Measurements from ENCODE around the gene CCL8.

CCL8 gene

GRCh38 chr17:34319039-34319483, at the start of gene CCL8:
Gene CCL8, plus strand, starts transcription at chr17:34319435. Its CDS starts 67 bp downstream, at chr17:34319502.
- in situ Hi-C loops (cut with HindIII; ENCODE audit: low pct_ligation_motif_present, low sequenced_read_pairs): no loop called here
- Histone ChIP-seq H3K36me3 (replicated peaks) (no peaks in the 10 kb centered on the region), H3K27me3 (replicated peaks) (no peaks in the 10 kb centered on the region), H3K27ac (no peak within 1 kb of the TSS), H3K4me3 (ENCODE audit: low read depth, low read length) (no peak within 1 kb of the TSS)
- DNase-seq: no peak
- no peak for TF ChIP-seq CTCF (IDR thresholded peaks at IDR 0.05; ENCODE audit: low read depth, low read length, missing control alignments)

GRCh38 chr17:34269969-34270368, 49.3 kb upstream of the CCL8 start, which contains the start of gene CCL7:
Gene CCL7, plus strand, starts transcription at chr17:34270221. Its CDS starts 70 bp downstream, at chr17:34270291.
- no peak for TF ChIP-seq CTCF (IDR thresholded peaks at IDR 0.05; ENCODE audit: low read depth, low read length, missing control alignments)
- Histone ChIP-seq H3K27ac (no peak within 1 kb of the TSS), H3K27me3 (replicated peaks) (no peaks in the 10 kb centered on the region), H3K36me3 (replicated peaks) (no peaks in the 10 kb centered on the region), H3K4me3 (ENCODE audit: low read depth, low read length) (no peak within 1 kb of the TSS)
- no peak for DNase-seq
- in situ Hi-C loops (cut with HindIII; ENCODE audit: low pct_ligation_motif_present, low sequenced_read_pairs): no loop called here

- Histone ChIP-seq H3K36me3 (replicated peaks) (no peaks in the 10 kb centered on the region), H3K4me3 (ENCODE audit: low read depth, low read length) (no peak overlapping the region), H3K27me3 (replicated peaks) (no peaks in the 10 kb centered on the region), H3K27ac (no peak overlapping the region)
- DNase-seq: peak; percentile 50
- TF ChIP-seq CTCF (IDR thresholded peaks at IDR 0.05; ENCODE audit: low read depth, low read length, missing control alignments): no peak
- in situ Hi-C loops (cut with HindIII; ENCODE audit: low pct_ligation_motif_present, low sequenced_read_pairs): no loop called here
These were observed 43.4 kb upstream of the CCL8 start for GRCh38 chr17:34275881-34276280.

- no peak for DNase-seq
- no peak overlapping the region for H3K4me3 ChIP-seq (ENCODE audit: low read depth, low read length)
- no peaks in the 10 kb centered on the region for H3K36me3 ChIP-seq (replicated peaks)
- H3K27ac ChIP-seq: no peak overlapping the region
- no peak for TF ChIP-seq CTCF (IDR thresholded peaks at IDR 0.05; ENCODE audit: low read depth, low read length, missing control alignments)
- no peaks in the 10 kb centered on the region for H3K27me3 ChIP-seq (replicated peaks)
- in situ Hi-C loops (cut with HindIII; ENCODE audit: low pct_ligation_motif_present, low sequenced_read_pairs): no loop called here
These were observed 42.4 kb upstream of the CCL8 start for GRCh38 chr17:34276826-34277225.

GRCh38 chr17:34283571-34283970, 35.7 kb upstream of the CCL8 start:
- no peak for TF ChIP-seq CTCF (IDR thresholded peaks at IDR 0.05; ENCODE audit: low read depth, low read length, missing control alignments)
- no peak for DNase-seq
- no peaks in the 10 kb centered on the region for H3K27me3 ChIP-seq (replicated peaks)
- H3K27ac ChIP-seq: no peak overlapping the region
- no peaks in the 10 kb centered on the region for H3K36me3 ChIP-seq (replicated peaks)
- H3K4me3 ChIP-seq (ENCODE audit: low read depth, low read length): no peak overlapping the region
- in situ Hi-C loops (cut with HindIII; ENCODE audit: low pct_ligation_motif_present, low sequenced_read_pairs): no loop called here

- in situ Hi-C loops (cut with HindIII; ENCODE audit: low pct_ligation_motif_present, low sequenced_read_pairs): no loop called here
- Histone ChIP-seq H3K27me3 (replicated peaks) (no peaks in the 10 kb centered on the region), H3K36me3 (replicated peaks) (no peaks in the 10 kb centered on the region), H3K4me3 (ENCODE audit: low read depth, low read length) (no peak within 1 kb of the TSS), H3K27ac (no peak within 1 kb of the TSS)
- no peak for TF ChIP-seq CTCF (IDR thresholded peaks at IDR 0.05; ENCODE audit: low read depth, low read length, missing control alignments)
- DNase-seq: no peak
These were observed 33.9 kb upstream of the CCL8 start, which contains the start of gene CCL11 for GRCh38 chr17:34285286-34285792. Gene CCL11, plus strand, starts transcription at chr17:34285742. Its CDS starts 67 bp downstream, at chr17:34285809.

Measured in brain microvascular endothelial cell (primary cell).